HEK293T (cell line): ENCODE data around the gene COL28A1.

Experiments
- ELF4 ChIP-seq: fragments of 450-650 bp; IDR thresholded peaks from 2 replicates; pipeline ENCODE4 v1.6.1; 2017; ENCODE audit warnings: antibody characterized with exemption
- FOXM1 ChIP-seq: fragments of 450-650 bp; IDR thresholded peaks from 2 replicates; pipeline ENCODE4 v1.6.1; 2017; ENCODE audit warnings: mild to moderate bottlenecking, borderline replicate concordance
- L3MBTL2 ChIP-seq: fragments of 450-650 bp; conservative IDR thresholded peaks from 2 replicates; pipeline ENCODE4 v1.6.1; 2016; ENCODE audit warnings: mild to moderate bottlenecking
- SP1 ChIP-seq: fragments of 450-650 bp; IDR thresholded peaks from 2 replicates; pipeline ENCODE4 v1.6.1; 2017
- TARDBP ChIP-seq: fragments of 450-650 bp; IDR thresholded peaks from 2 replicates; pipeline ENCODE4 v1.6.1; 2016

- TF ChIP-seq L3MBTL2 = no peak
- TF ChIP-seq TARDBP = no peak
- no peak for TF ChIP-seq ELF4
- no peak for TF ChIP-seq SP1
- TF ChIP-seq FOXM1 = no peak
Measured at GRCh38 chr7:7564323-7564780, 28.7 kb upstream of the COL28A1 start.
